Measurements from ENCODE around the gene TMEM187.

DNA sequence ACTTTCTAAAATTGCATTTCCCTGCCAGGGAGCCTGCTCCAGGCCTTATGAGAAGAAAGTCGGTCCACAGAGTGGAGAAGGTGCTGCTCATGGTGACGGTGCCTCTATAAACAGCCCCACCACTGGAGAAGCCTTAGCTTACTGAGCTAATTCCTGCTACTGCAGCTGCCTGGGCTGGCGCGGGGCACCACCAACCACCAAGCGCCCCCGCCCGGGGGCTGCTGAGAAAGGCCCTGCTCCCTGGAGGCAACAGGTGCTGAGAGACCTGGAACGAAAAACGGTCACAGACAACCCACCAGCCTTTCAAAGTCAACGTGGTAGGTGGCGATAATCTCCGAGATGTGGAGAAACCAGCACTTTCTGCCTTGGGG lies 3.8 kb upstream of the TMEM187 start:
- TF ChIP-seq, protein P1, sequence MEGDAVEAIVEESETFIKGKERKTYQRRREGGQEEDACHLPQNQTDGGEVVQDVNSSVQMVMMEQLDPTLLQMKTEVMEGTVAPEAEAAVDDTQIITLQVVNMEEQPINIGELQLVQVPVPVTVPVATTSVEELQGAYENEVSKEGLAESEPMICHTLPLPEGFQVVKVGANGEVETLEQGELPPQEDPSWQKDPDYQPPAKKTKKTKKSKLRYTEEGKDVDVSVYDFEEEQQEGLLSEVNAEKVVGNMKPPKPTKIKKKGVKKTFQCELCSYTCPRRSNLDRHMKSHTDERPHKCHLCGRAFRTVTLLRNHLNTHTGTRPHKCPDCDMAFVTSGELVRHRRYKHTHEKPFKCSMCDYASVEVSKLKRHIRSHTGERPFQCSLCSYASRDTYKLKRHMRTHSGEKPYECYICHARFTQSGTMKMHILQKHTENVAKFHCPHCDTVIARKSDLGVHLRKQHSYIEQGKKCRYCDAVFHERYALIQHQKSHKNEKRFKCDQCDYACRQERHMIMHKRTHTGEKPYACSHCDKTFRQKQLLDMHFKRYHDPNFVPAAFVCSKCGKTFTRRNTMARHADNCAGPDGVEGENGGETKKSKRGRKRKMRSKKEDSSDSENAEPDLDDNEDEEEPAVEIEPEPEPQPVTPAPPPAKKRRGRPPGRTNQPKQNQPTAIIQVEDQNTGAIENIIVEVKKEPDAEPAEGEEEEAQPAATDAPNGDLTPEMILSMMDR (IDR thresholded peaks at IDR 0.05), result peak in 1 of 12 donors; percentile 10
- no peak for TF ChIP-seq POLR2A (IDR thresholded peaks at IDR 0.05)

Measured in heart left ventricle (tissue), 13 donors.